NCI-H774 (cell line): Measurements from ENCODE around the gene KLHL41.
"Not testable (repeated sequence)": the region's sequence is repeated elsewhere in the genome, so short reads cannot be mapped to it uniquely, and the experiment has no call there.

Experiments used
- DNase-seq: peaks from one replicate; lab custom pipeline; 2025; lab: John Stamatoyannopoulos, UW

KLHL41 gene

GRCh38 chr2:169572821-169573159 is 63.3 kb downstream of the KLHL41 start:
- no peak for DNase-seq

GRCh38 chr2:169573160-169573973 is 63.9 kb downstream of the KLHL41 start, which contains the start of gene FASTKD1:
Gene FASTKD1 (minus strand): TSS chr2:169573865. CDS start chr2:169572029, 1,836 bp downstream.
- peak; percentile 88 for DNase-seq

GRCh38 chr2:169573974-169574299 is 64.4 kb downstream of the KLHL41 start:
- no peak for DNase-seq

GRCh38 chr2:169574539-169574938 is 65.0 kb downstream of the KLHL41 start:
- not testable (repeated sequence) for DNase-seq

- DNase-seq: not testable (repeated sequence)
Observed at GRCh38 chr2:169575264-169575663, 65.8 kb downstream of the KLHL41 start.
